Fibroblast of the aortic adventitia (primary cell): ENCODE results near the gene CTCF. TPM values are rescaled to one million over a fixed set of nuclear protein-coding genes. Genes with fewer than 3 reads are reported as not detected.

ENCODE experiments used
- DNase-seq: peaks from one replicate; pipeline ENCODE4 v3.0.0-alpha.2; 2010; ENCODE audit warnings: low read depth
- H3K4me3 ChIP-seq: 2 replicates; pipeline ENCODE4 v1.5.1; 2011; ENCODE audit warnings: low read depth, mild to moderate bottlenecking, control low read depth, low read length, moderate library complexity
- total RNA-seq: library from RNA; depleted of rRNA; stranded (reverse); fragments of >200 nt; gene quantifications from 2 replicates; pipeline ENCODE4 v1.2.3, GENCODE V29; 2012; ENCODE audit warnings: low replicate concordance
- TF ChIP-seq, protein P1 (sequence below): IDR thresholded peaks from 2 replicates; pipeline ENCODE4 v1.5.1; 2011; ENCODE audit warnings: mild to moderate bottlenecking, low read length, control low read depth, inconsistent platforms; ENCODE audit not compliant: insufficient read depth

CTCF gene
- total RNA-seq, 1 donor: 34.3 TPM

DNA sequence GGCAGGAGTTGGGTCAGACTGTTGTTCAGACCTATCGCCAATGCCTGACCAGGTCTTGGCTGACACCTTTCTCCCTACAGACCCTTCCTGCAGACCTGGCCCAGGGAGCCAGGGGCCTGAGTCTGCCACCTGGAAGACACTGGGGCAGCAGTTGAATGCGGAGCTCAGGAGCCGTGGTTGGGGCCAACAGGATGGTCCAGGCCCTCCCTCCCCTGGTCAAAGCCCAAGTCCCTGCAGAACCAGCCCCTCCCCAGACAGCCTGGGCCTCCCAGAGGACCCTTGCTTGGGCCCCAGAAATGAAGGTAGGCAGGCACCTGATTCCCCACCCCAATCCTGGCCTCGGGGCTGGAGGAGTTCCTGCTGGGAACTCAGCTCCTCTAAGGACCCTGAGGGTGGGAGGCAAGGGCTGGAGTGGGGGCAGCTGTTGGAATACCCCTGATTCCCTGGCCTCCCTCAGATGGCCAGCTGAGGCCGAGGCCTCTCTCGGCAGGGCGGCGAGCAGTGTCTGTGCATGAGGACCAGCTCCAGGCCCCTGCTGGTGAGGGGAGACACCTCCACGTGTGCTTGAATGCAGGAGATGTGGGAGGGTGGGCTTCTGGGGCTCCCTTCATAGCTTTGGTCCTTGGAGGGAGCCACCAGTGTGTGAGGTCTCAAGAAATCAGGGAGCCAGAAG lies 94.2 kb downstream of the CTCF start:
- H3K4me3 ChIP-seq: no peak overlapping the region
- TF ChIP-seq, protein P1, sequence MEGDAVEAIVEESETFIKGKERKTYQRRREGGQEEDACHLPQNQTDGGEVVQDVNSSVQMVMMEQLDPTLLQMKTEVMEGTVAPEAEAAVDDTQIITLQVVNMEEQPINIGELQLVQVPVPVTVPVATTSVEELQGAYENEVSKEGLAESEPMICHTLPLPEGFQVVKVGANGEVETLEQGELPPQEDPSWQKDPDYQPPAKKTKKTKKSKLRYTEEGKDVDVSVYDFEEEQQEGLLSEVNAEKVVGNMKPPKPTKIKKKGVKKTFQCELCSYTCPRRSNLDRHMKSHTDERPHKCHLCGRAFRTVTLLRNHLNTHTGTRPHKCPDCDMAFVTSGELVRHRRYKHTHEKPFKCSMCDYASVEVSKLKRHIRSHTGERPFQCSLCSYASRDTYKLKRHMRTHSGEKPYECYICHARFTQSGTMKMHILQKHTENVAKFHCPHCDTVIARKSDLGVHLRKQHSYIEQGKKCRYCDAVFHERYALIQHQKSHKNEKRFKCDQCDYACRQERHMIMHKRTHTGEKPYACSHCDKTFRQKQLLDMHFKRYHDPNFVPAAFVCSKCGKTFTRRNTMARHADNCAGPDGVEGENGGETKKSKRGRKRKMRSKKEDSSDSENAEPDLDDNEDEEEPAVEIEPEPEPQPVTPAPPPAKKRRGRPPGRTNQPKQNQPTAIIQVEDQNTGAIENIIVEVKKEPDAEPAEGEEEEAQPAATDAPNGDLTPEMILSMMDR: no peak
- no peak for DNase-seq

- H3K4me3 ChIP-seq: no peak overlapping the region
- no peak for DNase-seq
- TF ChIP-seq, protein P1: no peak
These were observed 94.8 kb downstream of the CTCF start for GRCh38 chr16:67657017-67657608.

GRCh38 chr16:67657751-67658518 lies 95.6 kb downstream of the CTCF start:
- DNase-seq: no peak
- no peak overlapping the region for H3K4me3 ChIP-seq
- TF ChIP-seq, protein P1: no peak

DNA sequence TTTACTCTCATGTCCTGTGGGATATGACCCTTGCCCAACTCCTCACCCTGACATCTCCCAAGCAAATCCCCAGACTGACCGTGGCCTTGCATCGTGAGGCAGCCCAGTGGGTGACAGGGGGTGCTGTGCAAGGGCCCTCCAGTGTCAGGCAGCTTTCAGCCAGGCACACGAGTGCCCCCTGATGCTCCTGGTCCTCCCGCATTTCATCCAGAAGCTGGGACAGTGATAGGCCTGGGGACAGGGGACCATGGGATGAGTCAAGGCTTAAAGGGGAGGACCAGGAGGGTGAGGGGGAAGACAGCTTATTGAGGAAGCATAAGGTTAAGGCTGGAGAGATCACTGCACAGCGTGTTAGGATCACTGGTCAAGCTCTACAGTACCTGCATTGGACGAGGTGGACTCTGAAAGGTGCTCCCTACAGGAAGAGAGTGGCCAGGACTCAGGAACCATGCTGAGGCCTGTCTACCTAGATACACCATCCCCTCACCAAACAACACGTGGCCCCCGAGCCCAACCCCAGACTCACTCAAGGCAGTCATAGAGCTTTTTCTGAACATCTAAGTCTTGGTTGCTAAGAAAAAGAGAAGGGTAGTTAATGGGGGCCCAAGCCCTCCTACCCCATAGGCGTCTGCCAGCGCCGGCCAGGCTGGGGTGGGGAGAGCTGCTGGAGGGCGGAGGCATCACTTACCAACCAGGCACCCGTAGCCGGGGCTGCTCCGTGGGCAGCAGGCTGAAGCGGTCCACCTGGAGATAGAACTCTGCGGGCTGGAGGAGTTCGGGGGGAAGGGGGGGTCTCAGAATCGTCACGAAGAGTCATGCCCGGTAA lies 96.7 kb downstream of the CTCF start:
- TF ChIP-seq, protein P1: no peak

GRCh38 chr16:67659675-67660563 lies 97.6 kb downstream of the CTCF start, which contains the start of gene ACD:
Gene ACD, minus strand, starts transcription at chr16:67660260. Its CDS starts 40 bp downstream, at chr16:67660220.
- DNase-seq: peak; percentile 85
- peak within 1 kb of the TSS; percentile 89 for H3K4me3 ChIP-seq
- TF ChIP-seq, protein P1: no peak

More for the DNA sequence above, 96.7 kb downstream of the CTCF start:
- H3K4me3 ChIP-seq: peak overlapping the region; percentile 89
- DNase-seq: no peak
